Neural crest cell (in vitro differentiated cells): Measurements from ENCODE around the gene RYR2. TPM values are rescaled to one million over a fixed set of nuclear protein-coding genes. Genes with fewer than 3 reads are reported as not detected.

Source experiments
- DNase-seq: peaks from one replicate; pipeline ENCODE4 v3.0.0; 2021; ENCODE audit warnings: low read depth, mixed read lengths, low spot score
- H3K27ac Mint-ChIP-seq: one replicate; pipeline ENCODE4 v1.8.0; 2021; ENCODE audit warnings: mild to moderate bottlenecking, mixed read lengths; ENCODE audit not compliant: unreplicated experiment
- H3K27me3 Mint-ChIP-seq: 2 replicates; pipeline ENCODE4 v1.8.0; 2021; ENCODE audit warnings: low read depth, mild to moderate bottlenecking, mixed read lengths
- H3K36me3 Mint-ChIP-seq: 2 replicates; pipeline ENCODE4 v1.8.0; 2021; ENCODE audit warnings: low read depth, mild to moderate bottlenecking, mixed read lengths
- H3K4me1 Mint-ChIP-seq: 2 replicates; pipeline ENCODE4 v1.8.0; 2021; ENCODE audit warnings: mixed read lengths
- H3K4me3 Mint-ChIP-seq: one replicate; pipeline ENCODE4 v1.8.0; 2021; ENCODE audit warnings: mild to moderate bottlenecking, mixed read lengths
- H3K9me3 Mint-ChIP-seq: 2 replicates; pipeline ENCODE4 v1.8.0; 2021; ENCODE audit warnings: mixed read lengths
- CTCF ChIP-seq: fragments of 200-600 bp; sonication (generic); conservative IDR thresholded peaks from 2 replicates; pipeline ENCODE4 v1.5.0; 2021; ENCODE audit warnings: antibody characterized with exemption, mild to moderate bottlenecking
- total RNA-seq: library from RNA; stranded (reverse); gene quantifications from 2 replicates; pipeline ENCODE4 v1.2.1, GENCODE V29; 2021

RYR2 gene
- total RNA-seq, 1 donor from 2014 or later: 0.07 TPM

GRCh38 chr1:237393632-237394031, 351.6 kb downstream of the RYR2 start:
- DNase-seq: no peak
- H3K9me3 Mint-ChIP-seq: peaks cover 2% of the 10 kb centered on the region
- TF ChIP-seq CTCF: no peak
- peaks cover 20% of the 10 kb centered on the region for H3K27me3 Mint-ChIP-seq
- H3K36me3 Mint-ChIP-seq: no peaks in the 10 kb centered on the region
- no peak overlapping the region for H3K4me3 Mint-ChIP-seq
- no peaks in the 10 kb centered on the region for H3K4me1 Mint-ChIP-seq
- no peak overlapping the region for H3K27ac Mint-ChIP-seq

- no peak for TF ChIP-seq CTCF
- no peak for DNase-seq
- no peaks in the 10 kb centered on the region for H3K36me3 Mint-ChIP-seq
- peaks cover 18% of the 10 kb centered on the region for H3K27me3 Mint-ChIP-seq
- H3K9me3 Mint-ChIP-seq: peaks cover 3% of the 10 kb centered on the region
- H3K27ac Mint-ChIP-seq: no peak overlapping the region
- H3K4me1 Mint-ChIP-seq: no peaks in the 10 kb centered on the region
- no peak overlapping the region for H3K4me3 Mint-ChIP-seq
These were observed 352.3 kb downstream of the RYR2 start for GRCh38 chr1:237394281-237394680.

GRCh38 chr1:237396426-237396825, 354.4 kb downstream of the RYR2 start:
- H3K27ac Mint-ChIP-seq: no peak overlapping the region
- TF ChIP-seq CTCF: no peak
- peaks cover 3% of the 10 kb centered on the region for H3K36me3 Mint-ChIP-seq
- no peak overlapping the region for H3K4me3 Mint-ChIP-seq
- H3K9me3 Mint-ChIP-seq: peaks cover 6% of the 10 kb centered on the region
- DNase-seq: no peak
- peaks cover 6% of the 10 kb centered on the region for H3K27me3 Mint-ChIP-seq
- H3K4me1 Mint-ChIP-seq: no peaks in the 10 kb centered on the region

DNA sequence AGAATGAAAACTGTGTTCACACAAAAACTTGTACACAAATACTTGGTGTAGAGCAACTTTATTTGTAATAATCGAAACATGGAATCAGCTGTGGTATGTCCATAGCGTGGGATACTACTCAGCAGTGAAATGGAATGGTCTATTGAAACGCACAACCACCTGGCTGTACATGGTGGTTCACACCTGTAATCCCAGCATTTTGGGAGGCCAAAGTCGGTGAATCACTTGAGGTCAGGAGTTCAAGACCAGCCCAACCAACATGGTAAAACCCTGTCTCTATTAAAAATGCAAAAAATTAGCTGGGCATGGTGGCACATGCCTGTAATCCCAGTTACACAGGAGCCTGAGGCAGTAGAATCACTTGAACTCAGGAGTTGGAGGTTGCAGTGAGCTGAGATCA, 356.8 kb downstream of the RYR2 start:
- no peak overlapping the region for H3K4me3 Mint-ChIP-seq

GRCh38 chr1:237405912-237406311, 363.9 kb downstream of the RYR2 start:
- TF ChIP-seq CTCF: no peak
- no peak for DNase-seq
- Mint-ChIP-seq H3K27ac (no peak overlapping the region), H3K4me3 (no peak overlapping the region), H3K9me3 (peaks cover 7% of the 10 kb centered on the region), H3K36me3 (no peaks in the 10 kb centered on the region), H3K27me3 (no peaks in the 10 kb centered on the region), H3K4me1 (no peaks in the 10 kb centered on the region)

More for the DNA sequence above, 356.8 kb downstream of the RYR2 start:
- TF ChIP-seq CTCF: no peak
- peaks cover 10% of the 10 kb centered on the region for H3K9me3 Mint-ChIP-seq
- no peaks in the 10 kb centered on the region for H3K4me1 Mint-ChIP-seq
- no peak for DNase-seq
- H3K27ac Mint-ChIP-seq: no peak overlapping the region
- H3K27me3 Mint-ChIP-seq: peaks cover 2% of the 10 kb centered on the region
- H3K36me3 Mint-ChIP-seq: peaks cover 3% of the 10 kb centered on the region

- Mint-ChIP-seq H3K27me3 (no peaks in the 10 kb centered on the region), H3K27ac (no peak overlapping the region), H3K4me1 (no peaks in the 10 kb centered on the region), H3K4me3 (no peak overlapping the region), H3K36me3 (no peaks in the 10 kb centered on the region), H3K9me3 (peaks cover 2% of the 10 kb centered on the region)
- TF ChIP-seq CTCF: no peak
- no peak for DNase-seq
These were observed 369.6 kb downstream of the RYR2 start for GRCh38 chr1:237411621-237412020.
